ENCODE results near the gene GRID2IP.
A peak's percentile ranks its signal among the peaks of the same experiment; 100 is the strongest.

Gene GRID2IP

DNA sequence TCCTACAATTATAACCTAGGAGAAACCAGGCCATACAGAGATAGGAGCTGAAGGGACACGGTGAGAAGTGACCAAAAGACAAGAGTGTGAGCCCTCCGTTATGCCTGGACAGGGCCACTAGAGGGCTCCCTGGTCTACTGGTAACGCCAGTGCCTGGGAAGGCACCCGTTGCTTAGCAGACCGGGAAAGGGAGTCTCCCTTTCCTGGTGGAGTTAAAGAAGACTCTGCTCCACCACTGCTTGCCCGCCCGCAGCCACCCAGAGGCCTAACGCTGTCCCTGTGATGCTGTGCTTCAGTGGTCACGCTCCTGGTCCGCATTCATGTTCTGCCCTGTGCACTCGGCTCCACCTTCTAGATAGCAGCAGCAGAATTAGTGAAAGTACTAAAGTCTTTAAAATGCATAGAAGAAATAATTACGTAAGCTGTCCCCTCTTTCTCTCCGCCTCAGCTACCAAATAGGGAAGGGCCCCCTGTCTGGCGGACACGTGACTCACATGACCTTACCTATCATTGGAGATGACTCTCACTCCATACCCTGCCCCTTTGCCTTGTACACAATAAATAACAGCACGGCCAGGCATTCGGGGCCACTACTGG lies 34.8 kb downstream of the GRID2IP start (continued):
- TF ChIP-seq, protein P1, sequence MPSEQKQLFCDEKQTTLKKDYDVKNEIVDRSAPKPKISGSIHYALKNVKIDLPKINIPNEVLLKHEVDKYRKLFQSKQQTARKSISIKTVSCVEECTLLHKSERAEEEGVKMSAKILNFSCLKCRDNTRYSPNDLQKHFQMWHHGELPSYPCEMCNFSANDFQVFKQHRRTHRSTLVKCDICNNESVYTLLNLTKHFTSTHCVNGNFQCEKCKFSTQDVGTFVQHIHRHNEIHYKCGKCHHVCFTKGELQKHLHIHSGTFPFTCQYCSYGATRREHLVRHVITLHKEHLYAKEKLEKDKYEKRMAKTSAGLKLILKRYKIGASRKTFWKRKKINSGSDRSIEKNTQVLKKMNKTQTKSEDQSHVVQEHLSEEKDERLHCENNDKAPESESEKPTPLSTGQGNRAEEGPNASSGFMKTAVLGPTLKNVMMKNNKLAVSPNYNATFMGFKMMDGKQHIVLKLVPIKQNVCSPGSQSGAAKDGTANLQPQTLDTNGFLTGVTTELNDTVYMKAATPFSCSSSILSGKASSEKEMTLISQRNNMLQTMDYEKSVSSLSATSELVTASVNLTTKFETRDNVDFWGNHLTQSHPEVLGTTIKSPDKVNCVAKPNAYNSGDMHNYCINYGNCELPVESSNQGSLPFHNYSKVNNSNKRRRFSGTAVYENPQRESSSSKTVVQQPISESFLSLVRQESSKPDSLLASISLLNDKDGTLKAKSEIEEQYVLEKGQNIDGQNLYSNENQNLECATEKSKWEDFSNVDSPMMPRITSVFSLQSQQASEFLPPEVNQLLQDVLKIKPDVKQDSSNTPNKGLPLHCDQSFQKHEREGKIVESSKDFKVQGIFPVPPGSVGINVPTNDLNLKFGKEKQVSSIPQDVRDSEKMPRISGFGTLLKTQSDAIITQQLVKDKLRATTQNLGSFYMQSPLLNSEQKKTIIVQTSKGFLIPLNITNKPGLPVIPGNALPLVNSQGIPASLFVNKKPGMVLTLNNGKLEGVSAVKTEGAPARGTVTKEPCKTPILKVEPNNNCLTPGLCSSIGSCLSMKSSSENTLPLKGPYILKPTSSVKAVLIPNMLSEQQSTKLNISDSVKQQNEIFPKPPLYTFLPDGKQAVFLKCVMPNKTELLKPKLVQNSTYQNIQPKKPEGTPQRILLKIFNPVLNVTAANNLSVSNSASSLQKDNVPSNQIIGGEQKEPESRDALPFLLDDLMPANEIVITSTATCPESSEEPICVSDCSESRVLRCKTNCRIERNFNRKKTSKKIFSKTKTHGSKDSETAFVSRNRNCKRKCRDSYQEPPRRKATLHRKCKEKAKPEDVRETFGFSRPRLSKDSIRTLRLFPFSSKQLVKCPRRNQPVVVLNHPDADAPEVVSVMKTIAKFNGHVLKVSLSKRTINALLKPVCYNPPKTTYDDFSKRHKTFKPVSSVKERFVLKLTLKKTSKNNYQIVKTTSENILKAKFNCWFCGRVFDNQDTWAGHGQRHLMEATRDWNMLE (tag by site-specific recombination; conservative IDR thresholded peaks at IDR 0.05; ENCODE audit: low read depth), result no peak
- no peak for TF ChIP-seq ZSCAN18 (tag by site-specific recombination; IDR thresholded peaks at IDR 0.05)
- TF ChIP-seq ZNF654 (tag by site-specific recombination; IDR thresholded peaks at IDR 0.05; ENCODE audit: low read depth), result peak; percentile 75

DNA sequence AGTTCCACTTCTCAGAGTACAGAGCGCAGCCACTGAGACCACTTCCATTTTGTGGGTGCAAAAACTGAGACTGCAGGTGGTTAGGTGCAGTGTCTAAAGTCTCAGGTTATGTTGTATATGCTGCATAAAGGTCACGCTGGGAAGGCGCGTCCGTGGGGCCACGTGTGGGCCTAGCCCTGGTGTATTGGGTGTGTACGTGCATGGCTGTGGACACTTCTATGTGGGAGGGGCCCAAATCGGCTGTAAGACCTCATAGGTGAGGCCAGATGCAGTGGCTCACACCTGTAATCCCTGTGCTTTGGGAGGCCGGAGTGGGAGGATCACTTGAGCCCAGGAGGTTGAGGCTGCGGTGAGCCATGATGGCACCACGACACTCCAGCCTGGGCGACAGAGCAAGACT lies 37.7 kb downstream of the GRID2IP start:
- no peak overlapping the region for H3K4me3 ChIP-seq (ENCODE audit: low read depth, low read length)
- H3K4me1 ChIP-seq (ENCODE audit: control insufficient read depth, insufficient read depth, low read length), result no peaks in the 10 kb centered on the region
- POLR2A ChIA-PET, result no interaction called here
- H3K36me3 ChIP-seq (ENCODE audit: control insufficient read depth in 2 of 2, insufficient read depth in 1 of 2, low read length in 2 of 2), result no peaks in the 10 kb centered on the region
- no peaks in the 10 kb centered on the region for H3K9me3 ChIP-seq (ENCODE audit: control insufficient read depth, insufficient read depth, low read depth, low read length)
- CTCF ChIA-PET, result interaction anchor here (0.6 to 4.3 kb wide), 5 partner anchors 8 to 77 kb away, joined by 4 to 42 read pairs (median 5); partner anchors contain the start of gene INTS15
- H3K27ac ChIP-seq (ENCODE audit: extremely low read depth, low read depth, low read length), result no peak overlapping the region
- TF ChIP-seq HOXD13 (CRISPR knock-in tag; IDR thresholded peaks at IDR 0.05; ENCODE audit: borderline replicate concordance), result no peak
- TF ChIP-seq SETDB1 (IDR thresholded peaks at IDR 0.05; ENCODE audit: insufficient read length, low read length), result no peak
- no peak for TF ChIP-seq TCF7L2 (IDR thresholded peaks at IDR 0.05; ENCODE audit: borderline replicate concordance, low read depth, low read length)
- TF ChIP-seq, protein P2, sequence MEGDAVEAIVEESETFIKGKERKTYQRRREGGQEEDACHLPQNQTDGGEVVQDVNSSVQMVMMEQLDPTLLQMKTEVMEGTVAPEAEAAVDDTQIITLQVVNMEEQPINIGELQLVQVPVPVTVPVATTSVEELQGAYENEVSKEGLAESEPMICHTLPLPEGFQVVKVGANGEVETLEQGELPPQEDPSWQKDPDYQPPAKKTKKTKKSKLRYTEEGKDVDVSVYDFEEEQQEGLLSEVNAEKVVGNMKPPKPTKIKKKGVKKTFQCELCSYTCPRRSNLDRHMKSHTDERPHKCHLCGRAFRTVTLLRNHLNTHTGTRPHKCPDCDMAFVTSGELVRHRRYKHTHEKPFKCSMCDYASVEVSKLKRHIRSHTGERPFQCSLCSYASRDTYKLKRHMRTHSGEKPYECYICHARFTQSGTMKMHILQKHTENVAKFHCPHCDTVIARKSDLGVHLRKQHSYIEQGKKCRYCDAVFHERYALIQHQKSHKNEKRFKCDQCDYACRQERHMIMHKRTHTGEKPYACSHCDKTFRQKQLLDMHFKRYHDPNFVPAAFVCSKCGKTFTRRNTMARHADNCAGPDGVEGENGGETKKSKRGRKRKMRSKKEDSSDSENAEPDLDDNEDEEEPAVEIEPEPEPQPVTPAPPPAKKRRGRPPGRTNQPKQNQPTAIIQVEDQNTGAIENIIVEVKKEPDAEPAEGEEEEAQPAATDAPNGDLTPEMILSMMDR (tag by site-specific recombination; IDR thresholded peaks at IDR 0.05), result no peak
- no peak for TF ChIP-seq GLIS1 (tag by site-specific recombination; IDR thresholded peaks at IDR 0.05)
- TF ChIP-seq ZNF274 (IDR thresholded peaks at IDR 0.05; ENCODE audit: low read length), result no peak
- TF ChIP-seq ZNF274 (tag by site-specific recombination; IDR thresholded peaks at IDR 0.05; ENCODE audit: borderline replicate concordance), result no peak
- TF ChIP-seq ZNF768 (tag by site-specific recombination; IDR thresholded peaks at IDR 0.05), result no peak
- no peak for TF ChIP-seq ZBTB10 (tag by site-specific recombination; IDR thresholded peaks at IDR 0.05)
- no peak for TF ChIP-seq OSR2 (tag by site-specific recombination; IDR thresholded peaks at IDR 0.05)
- TF ChIP-seq, protein P3, sequence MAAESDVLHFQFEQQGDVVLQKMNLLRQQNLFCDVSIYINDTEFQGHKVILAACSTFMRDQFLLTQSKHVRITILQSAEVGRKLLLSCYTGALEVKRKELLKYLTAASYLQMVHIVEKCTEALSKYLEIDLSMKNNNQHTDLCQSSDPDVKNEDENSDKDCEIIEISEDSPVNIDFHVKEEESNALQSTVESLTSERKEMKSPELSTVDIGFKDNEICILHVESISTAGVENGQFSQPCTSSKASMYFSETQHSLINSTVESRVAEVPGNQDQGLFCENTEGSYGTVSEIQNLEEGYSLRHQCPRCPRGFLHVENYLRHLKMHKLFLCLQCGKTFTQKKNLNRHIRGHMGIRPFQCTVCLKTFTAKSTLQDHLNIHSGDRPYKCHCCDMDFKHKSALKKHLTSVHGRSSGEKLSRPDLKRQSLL (tag by site-specific recombination; IDR thresholded peaks at IDR 0.05), result no peak
- no peak for TF ChIP-seq ZNF560 (tag by site-specific recombination; IDR thresholded peaks at IDR 0.05; ENCODE audit: borderline replicate concordance)
- TF ChIP-seq ZBTB8A (tag by site-specific recombination; IDR thresholded peaks at IDR 0.05), result no peak
- no peak for TF ChIP-seq ZNF701 (tag by site-specific recombination; IDR thresholded peaks at IDR 0.05)
- TF ChIP-seq ZFHX2 (tag by site-specific recombination; conservative IDR thresholded peaks at IDR 0.05), result no peak
- TF ChIP-seq ZNF202 (tag by site-specific recombination; IDR thresholded peaks at IDR 0.05; ENCODE audit: borderline replicate concordance), result no peak
- TF ChIP-seq ZNF121 (tag by site-specific recombination; IDR thresholded peaks at IDR 0.05), result no peak

All from HEK293 (cell line).